NCI-H2196 (cell line): ENCODE data around the gene CREB5.

Experiments
- DNase-seq: peaks from one replicate; lab custom pipeline; 2025; ENCODE audit not compliant: unreplicated experiment; lab: John Stamatoyannopoulos, UW

Gene CREB5

DNA sequence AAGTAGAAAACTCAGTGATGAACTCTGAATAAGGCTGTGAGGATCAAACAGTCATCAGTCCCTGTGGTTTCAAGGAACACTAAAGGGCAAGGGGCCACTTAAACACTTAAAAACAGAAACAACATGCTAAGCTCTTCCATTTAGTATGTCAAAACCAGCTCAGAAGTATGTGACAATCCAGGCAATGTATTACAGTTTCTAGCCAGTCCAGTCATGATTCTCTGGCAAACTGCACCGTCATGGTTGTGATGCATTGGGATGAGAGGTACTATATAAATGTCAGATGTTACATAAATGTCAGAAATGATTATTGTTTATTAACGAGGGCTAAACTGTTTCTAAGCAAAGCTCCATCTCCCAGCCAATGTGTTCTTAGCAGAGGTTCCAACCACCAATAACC, 4.7 kb upstream of the CREB5 start:
- DNase-seq: no peak

DNA sequence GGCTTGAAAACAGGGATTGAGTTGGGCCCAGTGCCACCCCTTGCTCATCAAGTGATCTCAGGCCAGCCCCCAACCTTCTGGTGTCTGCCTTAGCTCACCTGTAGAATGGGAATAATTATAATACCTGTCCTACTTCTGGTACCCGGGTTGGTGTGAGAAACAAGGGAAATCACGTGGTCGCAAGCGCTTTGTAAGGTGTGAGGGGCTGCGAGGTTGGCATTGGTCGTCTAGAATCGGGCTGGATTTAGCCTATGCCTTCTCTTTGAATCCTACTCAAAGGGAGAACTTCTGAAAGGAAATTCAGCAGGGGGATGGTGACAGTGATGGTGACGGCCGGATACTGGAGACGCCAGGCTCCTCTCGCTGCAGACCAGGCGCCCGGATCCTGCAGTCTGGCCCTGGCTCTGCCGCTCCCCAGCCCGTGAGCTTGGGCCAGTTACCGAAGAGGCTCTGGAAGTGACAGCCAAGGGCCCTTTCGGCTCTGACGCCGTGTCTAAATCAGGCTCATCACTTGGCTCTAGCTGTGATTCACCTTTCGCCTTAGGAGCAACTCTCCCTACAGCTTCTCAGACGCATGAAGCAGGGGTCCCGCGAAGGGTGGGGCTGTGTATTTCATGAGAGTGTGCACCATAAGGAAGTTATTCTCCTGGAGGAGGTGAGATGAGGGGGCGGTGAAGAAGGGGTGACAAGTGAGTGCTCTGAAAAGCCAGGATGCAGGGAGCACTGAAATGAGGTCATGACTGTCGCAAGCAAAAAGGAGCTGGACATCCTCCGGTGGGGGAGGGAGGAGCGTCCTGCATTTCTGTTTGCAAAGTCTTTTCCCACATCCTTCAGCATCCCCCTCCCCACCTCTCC, 4.0 kb upstream of the CREB5 start:
- no peak for DNase-seq

- DNase-seq: peak; percentile 55
Observed at GRCh38 chr7:28408960-28409715, 3.2 kb upstream of the CREB5 start.

GRCh38 chr7:28409716-28410627, 2.3 kb upstream of the CREB5 start:
- no peak for DNase-seq

GRCh38 chr7:28410628-28411531, 1.4 kb upstream of the CREB5 start:
- no peak for DNase-seq

- DNase-seq: no peak
Observed at GRCh38 chr7:28413011-28413410, 693 bp downstream of the CREB5 start.

GRCh38 chr7:28414453-28414852, 2.1 kb downstream of the CREB5 start:
- no peak for DNase-seq

- DNase-seq: no peak
Observed at GRCh38 chr7:28417321-28417940, 5.1 kb downstream of the CREB5 start.

DNA sequence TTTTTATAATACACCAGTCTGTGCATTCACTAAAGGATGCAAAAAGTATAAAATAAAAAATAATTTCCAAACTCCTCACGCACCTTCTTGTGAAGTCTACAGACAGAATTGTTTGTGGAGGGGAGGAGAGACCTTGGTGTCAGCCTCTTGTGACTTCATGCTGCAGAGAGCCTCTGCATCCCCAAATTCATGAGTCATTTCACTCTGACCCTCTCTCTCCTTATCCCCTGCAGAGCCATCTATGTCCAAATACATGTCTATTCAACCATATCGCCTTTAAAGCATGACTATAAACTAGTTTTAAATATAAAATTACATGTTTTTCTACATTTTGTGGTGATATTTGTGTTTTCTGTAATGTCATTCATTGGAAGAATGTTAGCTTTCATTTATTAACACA, 6.0 kb downstream of the CREB5 start:
- no peak for DNase-seq

DNA sequence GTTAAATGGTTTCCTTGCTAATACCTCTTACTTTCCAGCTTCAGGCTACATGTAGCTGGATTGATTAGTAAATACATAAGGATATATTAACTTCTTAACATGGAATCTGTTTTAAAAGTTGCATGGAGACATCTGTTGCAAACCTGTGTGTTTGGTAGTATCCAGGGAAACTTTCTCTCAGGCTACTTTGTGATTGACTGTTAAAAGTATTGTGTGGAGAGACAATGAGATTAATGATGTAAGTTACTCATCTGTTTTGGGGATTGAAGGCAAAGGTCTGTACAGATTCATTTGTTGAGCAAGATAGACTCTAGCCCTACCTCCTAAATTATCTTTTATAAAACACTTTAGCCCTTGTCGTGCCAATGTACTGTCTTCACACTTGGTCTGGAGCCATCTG, 6.6 kb downstream of the CREB5 start:
- no peak for DNase-seq

GRCh38 chr7:28419716-28420115, 7.4 kb downstream of the CREB5 start:
- DNase-seq: no peak

DNA sequence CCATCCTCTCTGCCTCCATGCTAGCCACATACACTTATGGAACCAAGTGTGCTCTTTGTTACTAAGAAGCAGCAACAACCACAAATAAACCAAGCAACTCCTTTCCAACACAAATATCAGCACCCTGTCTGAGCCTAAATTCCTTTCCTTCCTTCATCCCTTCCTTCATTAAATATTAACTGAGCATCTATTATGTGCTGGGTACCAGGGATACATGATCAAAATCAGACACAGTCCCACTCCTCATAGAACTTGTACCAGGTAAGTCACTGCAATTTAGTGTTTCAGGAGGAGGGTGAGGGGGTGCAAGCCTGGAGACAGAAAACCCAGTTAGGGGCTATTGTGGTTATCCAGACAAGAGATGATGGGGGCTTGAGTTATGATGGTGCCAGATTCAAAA, 10.8 kb downstream of the CREB5 start:
- no peak for DNase-seq

DNA sequence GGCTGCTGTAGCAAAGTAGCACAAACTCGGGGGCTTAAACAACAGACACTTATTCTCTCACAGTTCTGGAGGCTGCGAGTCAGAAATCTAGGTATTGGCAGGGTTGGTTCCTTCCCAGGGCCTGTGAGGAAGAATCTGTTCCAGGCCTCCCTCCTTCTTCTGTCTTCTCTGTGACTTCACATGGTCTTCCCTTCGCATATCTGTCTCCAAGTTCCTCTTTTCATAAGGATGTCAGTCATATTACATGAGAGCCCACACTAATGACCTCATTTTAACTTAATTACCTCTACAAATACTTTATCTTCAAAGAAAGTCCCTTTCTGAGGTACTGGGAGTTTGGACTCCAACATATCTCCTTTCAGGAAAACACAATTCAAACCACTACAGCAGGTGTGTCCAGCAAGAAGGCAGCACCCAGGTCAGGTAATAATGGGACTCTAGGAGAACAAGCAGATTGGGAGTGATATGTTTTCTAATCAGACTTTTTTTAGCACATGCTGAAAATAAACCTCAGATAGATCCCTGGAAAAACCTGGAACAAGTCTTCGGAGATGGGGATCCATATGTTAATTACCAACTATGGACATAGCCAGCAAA, 11.7 kb downstream of the CREB5 start:
- DNase-seq: no peak

- no peak for DNase-seq
Observed at GRCh38 chr7:28425496-28425895, 13.2 kb downstream of the CREB5 start.

GRCh38 chr7:28427236-28427635, 14.9 kb downstream of the CREB5 start:
- no peak for DNase-seq

DNA sequence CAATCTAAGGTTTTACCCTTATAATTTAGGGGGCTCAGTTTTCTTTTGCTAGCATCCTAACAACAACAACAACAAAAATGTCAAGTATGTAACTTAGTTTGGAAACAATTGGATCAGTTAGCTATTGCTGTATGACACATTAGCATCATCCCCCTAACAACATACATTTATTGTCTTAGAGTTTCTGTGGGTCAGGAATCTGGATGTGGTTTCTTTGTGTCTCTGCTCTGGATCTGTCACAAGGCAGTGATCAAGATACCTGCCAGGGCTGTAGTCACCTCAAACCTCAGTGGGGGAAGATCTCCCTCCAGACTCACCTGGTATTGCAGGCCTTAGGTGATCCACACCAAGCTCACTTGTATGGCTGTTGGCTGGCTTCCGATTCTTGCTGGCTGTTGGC, 18.3 kb downstream of the CREB5 start:
- no peak for DNase-seq

DNA sequence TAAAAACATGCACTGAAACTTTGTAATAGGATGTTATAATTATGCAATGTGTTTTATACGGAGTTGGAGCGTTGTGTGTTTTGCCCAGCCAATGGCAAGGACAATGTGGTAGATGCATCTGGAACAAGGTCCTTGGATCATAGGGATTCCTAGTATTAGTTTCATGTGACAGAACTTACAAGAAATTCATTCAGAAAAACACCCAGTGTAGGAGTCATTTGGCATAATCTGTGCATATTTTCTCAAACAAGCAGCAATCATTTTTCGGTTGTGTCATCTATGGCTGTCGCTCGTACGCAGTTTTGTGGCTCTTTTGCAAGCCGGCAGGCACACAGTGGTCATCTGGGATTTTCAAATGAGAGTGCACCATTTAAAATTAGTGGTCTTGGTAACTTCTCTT, 19.8 kb downstream of the CREB5 start:
- DNase-seq: no peak

DNA sequence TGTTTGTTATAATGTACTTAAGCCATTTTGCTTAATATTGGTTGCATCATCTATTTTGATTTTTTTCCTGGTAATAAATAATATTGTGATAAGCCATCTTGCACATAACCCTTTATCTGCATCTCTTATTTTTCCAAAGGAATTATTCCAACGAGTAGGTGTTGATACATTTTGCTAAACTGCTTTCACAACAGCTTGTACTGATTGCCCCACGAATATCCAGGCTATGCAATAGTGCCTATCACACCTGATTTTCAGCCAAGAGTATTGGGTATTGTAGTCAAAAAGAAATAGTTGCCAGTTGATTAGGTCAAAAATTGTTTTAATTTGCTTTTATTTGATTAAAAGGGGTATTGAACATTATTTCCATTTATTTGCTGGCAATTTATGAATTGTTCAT, 20.7 kb downstream of the CREB5 start:
- no peak for DNase-seq

DNA sequence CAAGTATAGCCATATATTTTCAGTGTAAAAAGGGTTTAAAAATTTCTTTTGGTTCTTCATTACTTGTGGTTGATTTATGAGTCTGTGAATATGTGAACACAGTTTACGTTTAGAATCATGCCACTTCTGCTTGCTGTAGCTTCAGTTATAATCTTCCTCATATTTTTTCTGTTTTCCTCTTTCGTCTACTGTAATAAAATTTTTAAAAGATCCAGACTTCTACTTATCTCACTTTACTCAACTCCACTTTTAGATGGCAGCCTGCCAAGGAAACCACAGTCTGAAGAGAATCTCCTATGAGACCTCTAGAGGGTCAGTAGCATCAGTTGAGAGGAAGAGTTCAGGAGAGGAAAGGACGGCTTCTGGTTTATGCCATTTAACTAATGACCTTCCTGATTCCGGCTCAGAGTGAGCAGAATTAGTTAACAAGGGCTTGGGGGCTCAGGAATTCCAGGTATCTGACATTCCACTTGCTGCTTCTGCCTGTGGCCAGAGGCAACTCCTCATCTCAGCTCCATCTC, 21.4 kb downstream of the CREB5 start:
- DNase-seq: no peak
